Esophagus squamous epithelium (tissue), 5 donors: Measurements from ENCODE around the gene RNF150. TPM values are rescaled to one million over a fixed set of nuclear protein-coding genes. Genes with fewer than 3 reads are reported as not detected.

Experiments used
- DNase-seq: peaks from one replicate; lab custom pipeline; 2025; lab: John Stamatoyannopoulos, UW
- H3K27ac ChIP-seq, 4 donors: fragments of 200-600 bp; sonication (generic); one replicate each; pipeline ENCODE4 v1.5.1; 2016 to 2019; ENCODE audit warnings: mild to moderate bottlenecking in 1 of 4
- H3K27me3 ChIP-seq, 4 donors: fragments of 200-600 bp; sonication (generic); 1 replicate in 3 of 4; 2 replicates in 1 of 4; pipeline versions ENCODE4 v1.5.1 to v1.6.0; 2017 to 2021; ENCODE audit warnings: antibody characterized with exemption in 1 of 4
- H3K36me3 ChIP-seq, 3 donors: fragments of 200-600 bp; sonication (generic); one replicate each; pipeline ENCODE4 v1.5.1; 2016 to 2019
- H3K4me1 ChIP-seq, 3 donors: fragments of 200-600 bp; sonication (generic); one replicate each; pipeline ENCODE4 v1.5.1; 2017 to 2019
- H3K4me3 ChIP-seq, 4 donors: fragments of 200-600 bp; sonication (generic); 1 replicate in 3 of 4; 2 replicates in 1 of 4; pipeline ENCODE4 v1.5.1; 2016 to 2019; ENCODE audit warnings: mild to moderate bottlenecking in 2 of 4, moderate library complexity in 1 of 4
- H3K9me3 ChIP-seq, 3 donors: fragments of 200-600 bp; sonication (generic); one replicate each; pipeline ENCODE4 v1.5.1; 2016 to 2019
- CTCF ChIP-seq, 6 experiments: fragments of 450-650 bp in 4 of 6; fragments of 200-600 bp in 2 of 6; sonication (generic) in 2 of 6; IDR thresholded peaks; one replicate each; pipeline ENCODE4 v1.5.1; 2016 to 2019; ENCODE audit warnings: antibody characterized with exemption in 6 of 6, mild to moderate bottlenecking in 4 of 6, moderate library complexity in 4 of 6
- POLR2A ChIP-seq, 4 donors: fragments of 450-650 bp; IDR thresholded peaks; one replicate each; pipeline ENCODE4 v1.6.1; 2017; ENCODE audit warnings: antibody characterized with exemption in 4 of 4, mild to moderate bottlenecking in 4 of 4, moderate library complexity in 3 of 4
- WGBS, 2 donors: methylation state at CpG; one replicate each; pipeline ENCODE4 v1.1.5; 2018; 5-methylcytosine and 5-hydroxymethylcytosine counted together
- intact Hi-C: fragments of 100-400 bp; cut with DNase I; formaldehyde crosslinking; loops from one replicate; pipeline ENCODE4 v1.15.0; 2022
- total RNA-seq, 4 donors: library from RNA; depleted of rRNA; stranded (reverse); fragments of >200 nt; gene quantifications; one replicate each; pipeline ENCODE4 v1.1.0, GENCODE V29; 2016
- donor health status: DM: yes; HTN: yes; CAD: no.

Gene RNF150
- total RNA-seq, 4 donors from 2014 or later = 0.23 to 6.7 (median 4.5) TPM

GRCh38 chr4:140952717-140953116 is 180.6 kb downstream of the RNF150 start:
- peak overlapping the region in 1 of 4 donors; percentile 36 for H3K4me3 ChIP-seq
- peak overlapping the region in 2 of 4 donors; percentile 46 to 51 for H3K27ac ChIP-seq
- H3K4me1 ChIP-seq = peaks cover 0 to 13% (median 3%) of the 10 kb centered on the region in 3 donors
- no peak for DNase-seq
- H3K36me3 ChIP-seq = no peaks in the 10 kb centered on the region
- no peaks in the 10 kb centered on the region for H3K9me3 ChIP-seq
- no peak for TF ChIP-seq POLR2A (IDR thresholded peaks at IDR 0.05)
- no peak for TF ChIP-seq CTCF (IDR thresholded peaks at IDR 0.05)
- intact Hi-C loops = no loop called here
- no peaks in the 10 kb centered on the region for H3K27me3 ChIP-seq
- WGBS, 2 donors = 29 to 57% methylated on average over 3 of the region's 3 CpGs

- peaks cover 0 to 31% (median 6%) of the 10 kb centered on the region in 3 donors for H3K4me1 ChIP-seq
- no peak for TF ChIP-seq CTCF (IDR thresholded peaks at IDR 0.05)
- TF ChIP-seq POLR2A (IDR thresholded peaks at IDR 0.05) = no peak
- intact Hi-C loops = no loop called here
- H3K36me3 ChIP-seq = no peaks in the 10 kb centered on the region
- peak overlapping the region in 2 of 4 donors; percentile 7 to 16 for H3K27ac ChIP-seq
- H3K27me3 ChIP-seq = no peaks in the 10 kb centered on the region
- DNase-seq = no peak
- no peak overlapping the region for H3K4me3 ChIP-seq
- 39 to 47% methylated on average over 7 of the region's 7 CpGs for WGBS, 2 donors
- no peaks in the 10 kb centered on the region for H3K9me3 ChIP-seq
Observed at GRCh38 chr4:140947506-140947905, 185.8 kb downstream of the RNF150 start.

GRCh38 chr4:140945106-140945505 is 188.2 kb downstream of the RNF150 start:
- 57 to 58% methylated on average over 2 of the region's 2 CpGs for WGBS, 2 donors
- H3K27ac ChIP-seq = no peak overlapping the region

GRCh38 chr4:140944572-140944971 is 188.7 kb downstream of the RNF150 start:
- intact Hi-C loops = no loop called here
- DNase-seq = no peak
- WGBS, 2 donors = 32 to 41% methylated on average over 2 of the region's 2 CpGs
- no peaks in the 10 kb centered on the region for H3K27me3 ChIP-seq
- peak overlapping the region in 1 of 4 donors; percentile 55 for H3K27ac ChIP-seq
- H3K4me1 ChIP-seq = peaks cover 0 to 27% (median 6%) of the 10 kb centered on the region in 3 donors
- no peak for TF ChIP-seq CTCF (IDR thresholded peaks at IDR 0.05)
- TF ChIP-seq POLR2A (IDR thresholded peaks at IDR 0.05) = no peak
- H3K36me3 ChIP-seq = no peaks in the 10 kb centered on the region
- no peaks in the 10 kb centered on the region for H3K9me3 ChIP-seq
- H3K4me3 ChIP-seq = no peak overlapping the region

More at GRCh38 chr4:140945106-140945505, 188.2 kb downstream of the RNF150 start:
- Histone ChIP-seq H3K36me3 (no peaks in the 10 kb centered on the region), H3K4me1 (peaks cover 0 to 27% (median 6%) of the 10 kb centered on the region in 3 donors), H3K9me3 (no peaks in the 10 kb centered on the region), H3K4me3 (no peak overlapping the region), H3K27me3 (no peaks in the 10 kb centered on the region)
- DNase-seq = no peak
- intact Hi-C loops = no loop called here
- no peak for TF ChIP-seq CTCF (IDR thresholded peaks at IDR 0.05)
- no peak for TF ChIP-seq POLR2A (IDR thresholded peaks at IDR 0.05)

- no peaks in the 10 kb centered on the region for H3K27me3 ChIP-seq
- intact Hi-C loops = no loop called here
- WGBS, 2 donors = 13 to 22% methylated on average over 2 of the region's 2 CpGs
Observed at GRCh38 chr4:140944199-140944515, 189.1 kb downstream of the RNF150 start.

More at GRCh38 chr4:140944199-140944515, 189.1 kb downstream of the RNF150 start:
- Histone ChIP-seq H3K9me3 (no peaks in the 10 kb centered on the region), H3K4me1 (peaks cover 0 to 27% (median 6%) of the 10 kb centered on the region in 3 donors), H3K27ac (peak overlapping the region in 2 of 4 donors; percentile 29 to 55), H3K4me3 (no peak overlapping the region), H3K36me3 (no peaks in the 10 kb centered on the region)
- DNase-seq = no peak
- TF ChIP-seq CTCF (IDR thresholded peaks at IDR 0.05) (no peak), POLR2A (IDR thresholded peaks at IDR 0.05) (no peak)
